Mesenchymal stem cell (in vitro differentiated cells and primary cell): ENCODE results near the gene LZTS3.

ENCODE experiments used
- DNase-seq: peaks from one replicate; pipeline ENCODE4 v3.0.0-alpha.2; 2013
- H2AFZ ChIP-seq: one replicate; pipeline ENCODE4 v1.6.1; 2013; ENCODE audit warnings: low read depth, mild to moderate bottlenecking, control low read depth, inconsistent platforms, low read length, moderate library complexity
- H2AK5ac ChIP-seq: 2 replicates; pipeline ENCODE4 v1.6.1; 2013; ENCODE audit warnings: low read length, moderate library complexity, mild to moderate bottlenecking, inconsistent platforms; ENCODE audit not compliant: severe bottlenecking
- H2BK120ac ChIP-seq: one replicate; pipeline ENCODE4 v1.6.1; 2013; ENCODE audit warnings: low read depth, mild to moderate bottlenecking, inconsistent platforms, low read length, moderate library complexity
- H2BK12ac ChIP-seq, 2 experiments: one replicate each; pipeline ENCODE4 v1.6.1; 2013; ENCODE audit warnings: inconsistent platforms in 2 of 2, low read length in 2 of 2, mild to moderate bottlenecking in 2 of 2, moderate library complexity in 2 of 2, control low read depth in 1 of 2
- H2BK15ac ChIP-seq: one replicate; pipeline ENCODE4 v1.6.1; 2013; ENCODE audit warnings: mild to moderate bottlenecking, low read depth, inconsistent platforms; ENCODE audit not compliant: poor library complexity, severe bottlenecking
- H2BK5ac ChIP-seq: 2 replicates; pipeline ENCODE4 v1.6.1; 2013; ENCODE audit warnings: low read depth, mild to moderate bottlenecking, low read length, control low read depth, inconsistent platforms; ENCODE audit not compliant: poor library complexity, severe bottlenecking
- H3K14ac ChIP-seq, 2 experiments: one replicate each; pipeline ENCODE4 v1.6.1; 2013; ENCODE audit warnings: inconsistent platforms in 2 of 2, low read length in 2 of 2, control low read depth in 1 of 2, mild to moderate bottlenecking in 1 of 2, moderate library complexity in 1 of 2
- H3K18ac ChIP-seq, 2 experiments: one replicate each; pipeline ENCODE4 v1.6.1; 2013; ENCODE audit warnings: inconsistent platforms in 2 of 2, low read length in 2 of 2, control low read depth in 1 of 2, low read depth in 1 of 2, mild to moderate bottlenecking in 1 of 2
- H3K23ac ChIP-seq, 2 experiments: one replicate each; pipeline ENCODE4 v1.6.1; 2013; ENCODE audit warnings: inconsistent platforms in 2 of 2, low read length in 2 of 2, mild to moderate bottlenecking in 2 of 2, moderate library complexity in 2 of 2, control low read depth in 1 of 2
- H3K27ac ChIP-seq: 2 replicates; pipeline ENCODE4 v1.5.1; 2013; ENCODE audit warnings: mild to moderate bottlenecking, moderate library complexity, low read length, control low read depth, inconsistent platforms; ENCODE audit not compliant: poor library complexity, severe bottlenecking
- H3K27me3 ChIP-seq, 2 experiments: 2 replicates each; pipeline versions ENCODE4 v1.6.1 to v1.7.0; 2013; ENCODE audit warnings: low read length in 2 of 2, mild to moderate bottlenecking in 2 of 2, moderate library complexity in 2 of 2, control low read depth in 1 of 2, inconsistent platforms in 1 of 2; ENCODE audit not compliant: control insufficient read depth in 1 of 2, insufficient read depth in 1 of 2
- H3K36me3 ChIP-seq, 2 experiments: 2 replicates each; pipeline versions ENCODE4 v1.6.1 to v1.7.0; 2013; ENCODE audit warnings: low read length in 2 of 2, control low read depth in 1 of 2, inconsistent platforms in 1 of 2, low read depth in 1 of 2, mild to moderate bottlenecking in 1 of 2; ENCODE audit not compliant: insufficient read depth in 2 of 2, control insufficient read depth in 1 of 2
- H3K4ac ChIP-seq, 2 experiments: one replicate each; pipeline ENCODE4 v1.6.1; 2013; ENCODE audit warnings: inconsistent platforms in 2 of 2, low read length in 2 of 2, mild to moderate bottlenecking in 2 of 2, moderate library complexity in 2 of 2, control low read depth in 1 of 2, low read depth in 1 of 2
- H3K4me1 ChIP-seq: 2 replicates; pipeline ENCODE4 v1.6.1; 2013; ENCODE audit warnings: low read depth, low read length, control low read depth; ENCODE audit not compliant: control insufficient read depth, insufficient read depth
- H3K4me2 ChIP-seq: 2 replicates; pipeline ENCODE4 v1.6.1; 2013; ENCODE audit warnings: low read length, mild to moderate bottlenecking, inconsistent platforms; ENCODE audit not compliant: poor library complexity, severe bottlenecking
- H3K4me3 ChIP-seq, 2 experiments: 2 replicates each; pipeline versions ENCODE4 v1.5.1 to v1.7.0; 2013; ENCODE audit warnings: low read length in 2 of 2, mild to moderate bottlenecking in 2 of 2, control low read depth in 1 of 2, low read depth in 1 of 2; ENCODE audit not compliant: insufficient read depth in 1 of 2
- H3K79me1 ChIP-seq: replicated peaks from 2 replicates; pipeline ENCODE4 v1.6.1; 2013; ENCODE audit warnings: mild to moderate bottlenecking, control low read depth, low read length, inconsistent platforms; ENCODE audit not compliant: poor library complexity, severe bottlenecking
- H3K9ac ChIP-seq: 2 replicates; pipeline ENCODE4 v1.7.0; 2013; ENCODE audit warnings: mild to moderate bottlenecking, low read length, moderate library complexity
- H3K9me3 ChIP-seq: 2 replicates; pipeline ENCODE4 v1.7.0; 2013; ENCODE audit warnings: mild to moderate bottlenecking, low read length; ENCODE audit not compliant: control insufficient read depth
- H4K8ac ChIP-seq: one replicate; pipeline ENCODE4 v1.6.1; 2013; ENCODE audit warnings: inconsistent platforms, mild to moderate bottlenecking, low read length, moderate library complexity
- H4K91ac ChIP-seq: one replicate; pipeline ENCODE4 v1.6.1; 2013; ENCODE audit warnings: mild to moderate bottlenecking, low read length, inconsistent platforms
- WGBS: methylation state at CpG from one replicate; pipeline ENCODE4 v1.1.7; 2013; ENCODE audit warnings: mixed read lengths; 5-methylcytosine and 5-hydroxymethylcytosine counted together

The LZTS3 gene

GRCh38 chr20:3168829-3169590 is 4.3 kb downstream of the LZTS3 start:
- H3K79me1 ChIP-seq: peaks cover 10% of the 10 kb centered on the region
- peaks cover 6 to 30% of the 10 kb centered on the region in 2 experiments for H3K27me3 ChIP-seq
- H3K18ac ChIP-seq: no peak overlapping the region
- H3K4me1 ChIP-seq: peaks cover 18% of the 10 kb centered on the region
- no peak overlapping the region for H3K4ac ChIP-seq
- H3K4me3 ChIP-seq: no peak overlapping the region
- no peak overlapping the region for H3K4me2 ChIP-seq
- H2BK120ac ChIP-seq: no peak overlapping the region
- H2AFZ ChIP-seq: no peak overlapping the region
- H3K9ac ChIP-seq: no peak overlapping the region
- peaks cover 0 to 40% of the 10 kb centered on the region in 2 experiments for H3K36me3 ChIP-seq
- DNase-seq: no peak
- no peak overlapping the region for H3K14ac ChIP-seq
- H3K9me3 ChIP-seq: no peaks in the 10 kb centered on the region
- WGBS: 80% methylated on average over 7 of the region's 7 CpGs
- H2AK5ac ChIP-seq: no peak overlapping the region
- H3K27ac ChIP-seq: no peak overlapping the region
- H3K23ac ChIP-seq: no peak overlapping the region
- H4K91ac ChIP-seq: peak overlapping the region; percentile 15
- no peak overlapping the region for H2BK5ac ChIP-seq
- H4K8ac ChIP-seq: no peak overlapping the region
- H2BK12ac ChIP-seq: no peak overlapping the region
- H2BK15ac ChIP-seq: no peak overlapping the region

GRCh38 chr20:3168079-3168828 is 5.1 kb downstream of the LZTS3 start:
- Histone ChIP-seq H3K79me1 (peaks cover 6% of the 10 kb centered on the region), H2AK5ac (no peak overlapping the region), H3K4me2 (peak overlapping the region; percentile 29), H3K9ac (no peak overlapping the region), H3K23ac (no peak overlapping the region), H2BK12ac (no peak overlapping the region), H3K36me3 (peaks cover 0 to 47% of the 10 kb centered on the region in 2 experiments), H3K14ac (no peak overlapping the region), H2BK5ac (no peak overlapping the region), H3K9me3 (no peaks in the 10 kb centered on the region), H2BK120ac (no peak overlapping the region), H3K4me3 (no peak overlapping the region), H4K8ac (no peak overlapping the region), H3K4ac (no peak overlapping the region), H3K4me1 (peaks cover 16% of the 10 kb centered on the region), H2BK15ac (peak overlapping the region; percentile 33), H4K91ac (no peak overlapping the region), H3K27ac (no peak overlapping the region), H3K18ac (no peak overlapping the region), H3K27me3 (peaks cover 6 to 30% of the 10 kb centered on the region in 2 experiments), H2AFZ (no peak overlapping the region)
- 10% methylated on average over 30 of the region's 39 CpGs for WGBS
- no peak for DNase-seq

- Histone ChIP-seq H3K79me1 (peaks cover 4% of the 10 kb centered on the region), H4K91ac (no peak overlapping the region), H2AK5ac (no peak overlapping the region), H3K36me3 (peaks cover 0 to 47% of the 10 kb centered on the region in 2 experiments), H2AFZ (no peak overlapping the region), H3K4me3 (no peak overlapping the region), H3K23ac (no peak overlapping the region), H3K9me3 (no peaks in the 10 kb centered on the region), H2BK15ac (no peak overlapping the region), H2BK12ac (no peak overlapping the region), H3K27me3 (peaks cover 5 to 30% of the 10 kb centered on the region in 2 experiments), H4K8ac (no peak overlapping the region), H3K4ac (no peak overlapping the region), H3K18ac (no peak overlapping the region), H3K27ac (no peak overlapping the region), H2BK120ac (no peak overlapping the region), H3K4me1 (peaks cover 14% of the 10 kb centered on the region), H3K14ac (no peak overlapping the region), H2BK5ac (no peak overlapping the region), H3K4me2 (no peak overlapping the region), H3K9ac (no peak overlapping the region)
- no peak for DNase-seq
- 41% methylated on average over 25 of the region's 25 CpGs for WGBS
These were observed 5.6 kb downstream of the LZTS3 start for GRCh38 chr20:3167738-3168078.

- no peak overlapping the region for H2BK5ac ChIP-seq
- H3K23ac ChIP-seq: no peak overlapping the region
- WGBS: 87% methylated on average over 9 of the region's 16 CpGs
- H3K4me1 ChIP-seq: peaks cover 15% of the 10 kb centered on the region
- H3K4me2 ChIP-seq: no peak overlapping the region
- H2BK120ac ChIP-seq: no peak overlapping the region
- H3K18ac ChIP-seq: no peak overlapping the region
- DNase-seq: no peak
- no peak overlapping the region for H2AK5ac ChIP-seq
- H4K91ac ChIP-seq: no peak overlapping the region
- no peak overlapping the region for H3K4me3 ChIP-seq
- H3K27ac ChIP-seq: no peak overlapping the region
- no peak overlapping the region for H2BK12ac ChIP-seq
- no peaks in the 10 kb centered on the region for H3K9me3 ChIP-seq
- no peak overlapping the region for H3K14ac ChIP-seq
- peaks cover 0 to 47% of the 10 kb centered on the region in 2 experiments for H3K36me3 ChIP-seq
- H3K4ac ChIP-seq: no peak overlapping the region
- peaks cover 4% of the 10 kb centered on the region for H3K79me1 ChIP-seq
- no peak overlapping the region for H2BK15ac ChIP-seq
- no peak overlapping the region for H2AFZ ChIP-seq
- H3K27me3 ChIP-seq: peaks cover 0 to 24% of the 10 kb centered on the region in 2 experiments
- no peak overlapping the region for H3K9ac ChIP-seq
- H4K8ac ChIP-seq: no peak overlapping the region
These were observed 6.4 kb downstream of the LZTS3 start for GRCh38 chr20:3166913-3167342.
